Retinal pigment epithelial cell (primary cell): ENCODE data around the gene PLD2.

Experiments
- DNase-seq: peaks from one replicate; pipeline ENCODE4 v3.0.0-alpha.2; 2010; ENCODE audit warnings: low read depth
- H3K4me3 ChIP-seq: 2 replicates; pipeline ENCODE4 v1.5.1; 2011; ENCODE audit warnings: mild to moderate bottlenecking, low read length, control low read depth, moderate library complexity
- CTCF ChIP-seq: conservative IDR thresholded peaks from 2 replicates; pipeline ENCODE4 v1.5.1; 2011; ENCODE audit warnings: low read depth, low read length, control low read depth, inconsistent platforms

Gene PLD2

GRCh38 chr17:4790705-4791088 is 16.3 kb upstream of the PLD2 start:
- DNase-seq: no peak
- peak overlapping the region; percentile 61 for H3K4me3 ChIP-seq
- no peak for TF ChIP-seq CTCF

- no peak overlapping the region for H3K4me3 ChIP-seq
- DNase-seq: no peak
- TF ChIP-seq CTCF: no peak
These were observed 11.8 kb upstream of the PLD2 start for GRCh38 chr17:4795168-4795567.

DNA sequence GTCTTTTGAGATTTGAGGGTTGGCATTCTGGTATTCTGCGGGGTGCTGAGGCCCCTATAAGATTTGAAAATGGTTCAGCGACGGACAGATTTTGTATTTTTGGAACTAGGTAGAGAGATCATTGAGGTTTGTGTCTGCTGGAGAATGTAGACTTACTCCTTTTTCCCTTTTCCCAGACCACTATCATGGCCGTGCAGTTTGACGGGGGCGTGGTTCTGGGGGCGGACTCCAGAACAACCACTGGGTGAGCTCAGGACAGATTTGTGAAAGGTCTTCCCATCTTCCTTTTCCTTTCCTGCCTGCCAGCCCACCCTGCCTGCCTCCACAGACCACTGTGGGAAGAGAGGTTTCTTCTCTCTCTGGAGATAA is 10.4 kb upstream of the PLD2 start:
- DNase-seq: no peak
- H3K4me3 ChIP-seq: peak overlapping the region; percentile 100
- no peak for TF ChIP-seq CTCF

GRCh38 chr17:4800462-4801196 is 6.3 kb upstream of the PLD2 start:
- DNase-seq: no peak
- no peak for TF ChIP-seq CTCF
- no peak overlapping the region for H3K4me3 ChIP-seq

- H3K4me3 ChIP-seq: no peak within 1 kb of the TSS
- DNase-seq: no peak
- no peak for TF ChIP-seq CTCF
These were observed 4.7 kb upstream of the PLD2 start, which contains the start of gene C17orf114 for GRCh38 chr17:4802228-4802627. TSS of gene C17orf114 (minus strand) at chr17:4802328.

DNA sequence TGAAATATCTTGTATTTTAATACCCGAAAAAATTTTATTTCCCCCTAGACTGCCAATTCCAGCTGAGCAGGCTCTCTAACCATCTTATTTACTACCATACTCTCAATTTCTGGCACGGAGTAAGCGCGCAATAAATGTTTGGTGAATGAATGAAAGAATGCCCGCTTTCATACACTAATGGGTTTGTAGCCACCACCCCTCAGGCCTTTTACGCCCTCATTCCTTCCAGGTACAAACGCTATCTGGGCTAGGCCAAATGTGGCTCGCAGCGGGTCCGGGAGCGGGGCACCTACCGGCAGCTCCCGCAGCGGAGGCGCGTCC is 536 bp upstream of the PLD2 start:
- peak overlapping the region; percentile 68 for H3K4me3 ChIP-seq
- DNase-seq: no peak
- no peak for TF ChIP-seq CTCF

DNA sequence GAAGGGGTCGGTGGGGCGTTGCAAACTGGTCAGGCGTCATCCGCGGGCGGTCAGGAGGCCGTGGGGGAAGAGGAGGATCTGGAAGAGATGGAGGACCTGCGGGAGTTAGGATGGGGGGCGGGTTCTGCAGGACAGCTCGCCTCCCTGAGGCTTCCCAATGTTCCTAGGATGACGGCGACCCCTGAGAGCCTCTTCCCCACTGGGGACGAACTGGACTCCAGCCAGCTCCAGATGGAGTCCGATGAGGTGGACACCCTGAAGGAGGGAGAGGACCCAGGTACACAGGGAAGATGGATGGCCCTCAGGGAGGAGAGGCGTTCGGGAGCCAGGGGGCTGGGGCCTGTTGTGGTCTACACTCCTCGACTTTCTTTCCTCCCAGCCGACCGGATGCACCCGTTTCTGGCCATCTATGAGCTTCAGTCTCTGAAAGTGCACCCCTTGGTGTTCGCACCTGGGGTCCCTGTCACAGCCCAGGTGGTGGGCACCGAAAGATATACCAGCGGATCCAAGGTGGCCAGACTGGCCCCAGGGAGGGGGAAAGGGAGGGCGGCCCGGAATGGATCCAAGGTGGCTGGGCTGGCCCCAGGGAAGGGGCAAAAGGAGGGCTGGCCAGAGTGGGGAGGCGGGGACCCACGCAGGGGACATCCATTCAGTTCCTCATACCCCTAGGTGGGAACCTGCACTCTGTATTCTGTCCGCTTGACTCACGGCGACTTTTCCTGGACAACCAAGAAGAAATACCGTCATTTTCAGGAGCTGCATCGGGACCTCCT is 839 bp downstream of the PLD2 start:
- TF ChIP-seq CTCF: no peak
- DNase-seq: no peak
- peak overlapping the region; percentile 65 for H3K4me3 ChIP-seq
